ENCODE results near the gene PDE4B. TPM values are rescaled to one million over a fixed set of nuclear protein-coding genes. Genes with fewer than 3 reads are reported as not detected.

Gene PDE4B
- polyA plus RNA-seq, 2 of the 4 experiments (the other 2 are of a cell fraction): 20.2 to 56.8 TPM

GRCh38 chr1:66365635-66366034 lies 572.9 kb downstream of the PDE4B start:
- WGBS (ENCODE audit: missing lambda C conversion rate): 95% methylated on average over 3 of the region's 3 CpGs
- DNase-seq (ENCODE audit: low read depth in 1 of 2, low spot score in 1 of 2) (no peak), ATAC-seq (no peak), FAIRE-seq (no peak)
- ChIA-PET CTCF (no interaction called here), POLR2A (no interaction called here)
- Histone ChIP-seq H3K4me1 (0 out of 3 replicates have a peak, but pooled peaks cover 6% of the 10 kb centered on the region), H3K27ac (no peak overlapping the region), H3K9me3 (no peaks in the 10 kb centered on the region), H3K4me3 (no peak overlapping the region), H3K4me2 (no peak overlapping the region)
- TF ChIP-seq POLR2A (IDR thresholded peaks at IDR 0.05; ENCODE audit: low read length): no peak
- TF ChIP-seq TFCP2L1 (CRISPR knock-in tag; IDR thresholded peaks at IDR 0.05): no peak
- no peak for TF ChIP-seq RNF2 (IDR thresholded peaks at IDR 0.05; ENCODE audit: borderline replicate concordance, low read depth)
- no peak for TF ChIP-seq MYC (IDR thresholded peaks at IDR 0.05; ENCODE audit: borderline replicate concordance, low read length)
- TF ChIP-seq NFE2L2 (conservative IDR thresholded peaks at IDR 0.05; ENCODE audit: low read length): no peak
- no peak for TF ChIP-seq NPAS2 (CRISPR knock-in tag; IDR thresholded peaks at IDR 0.05; ENCODE audit: borderline replicate concordance)

GRCh38 chr1:66366634-66367033 lies 573.9 kb downstream of the PDE4B start:
- FAIRE-seq: no peak
- no peak overlapping the region for H3K27ac ChIP-seq
- H3K4me1 ChIP-seq: 0 out of 3 replicates have a peak, but pooled peaks cover 7% of the 10 kb centered on the region
- no peak for ATAC-seq
- CTCF ChIA-PET: no interaction called here
- no peaks in the 10 kb centered on the region for H3K9me3 ChIP-seq
- no peak for DNase-seq (ENCODE audit: low read depth in 1 of 2, low spot score in 1 of 2)
- TF ChIP-seq SMC3 (IDR thresholded peaks at IDR 0.05) (no peak), NPAS2 (CRISPR knock-in tag; IDR thresholded peaks at IDR 0.05; ENCODE audit: borderline replicate concordance) (no peak), NFE2L2 (conservative IDR thresholded peaks at IDR 0.05; ENCODE audit: low read length) (no peak), CBX8 (IDR thresholded peaks at IDR 0.05) (no peak), NR3C1 (IDR thresholded peaks at IDR 0.05) (no peak), BHLHE40 (IDR thresholded peaks at IDR 0.05; ENCODE audit: low read depth, low read length) (no peak), HMGXB4 (CRISPR knock-in tag; IDR thresholded peaks at IDR 0.05; ENCODE audit: borderline replicate concordance) (no peak), MAX (IDR thresholded peaks at IDR 0.05) (no peak), JUNB (IDR thresholded peaks at IDR 0.05) (no peak), MAZ (IDR thresholded peaks at IDR 0.05; ENCODE audit: borderline replicate concordance, low read depth, low read length) (no peak), RFX5 (IDR thresholded peaks at IDR 0.05) (no peak), PHF8 (IDR thresholded peaks at IDR 0.05; ENCODE audit: borderline replicate concordance, low read depth) (no peak), KDM1A (IDR thresholded peaks at IDR 0.05; ENCODE audit: low read depth) (no peak), USF2 (IDR thresholded peaks at IDR 0.05) (no peak), POLR2A (IDR thresholded peaks at IDR 0.05; ENCODE audit: low read length) (no peak)
- no peak overlapping the region for H3K4me2 ChIP-seq
- H3K4me3 ChIP-seq: no peak overlapping the region
- POLR2A ChIA-PET: no interaction called here

GRCh38 chr1:66367369-66367768 lies 574.7 kb downstream of the PDE4B start:
- ChIA-PET CTCF (no interaction called here), POLR2A (no interaction called here)
- no peak for FAIRE-seq

More at GRCh38 chr1:66367369-66367768, 574.7 kb downstream of the PDE4B start:
- no peak overlapping the region for H3K4me2 ChIP-seq
- no peak overlapping the region for H3K4me3 ChIP-seq
- TF ChIP-seq CTCF (IDR thresholded peaks at IDR 0.05) (no peak), NR3C1 (IDR thresholded peaks at IDR 0.05) (no peak), NPAS2 (CRISPR knock-in tag; IDR thresholded peaks at IDR 0.05; ENCODE audit: borderline replicate concordance) (no peak), USF2 (IDR thresholded peaks at IDR 0.05) (no peak), JUN (IDR thresholded peaks at IDR 0.05) (no peak), ZNF302 (CRISPR knock-in tag; IDR thresholded peaks at IDR 0.05) (no peak)
- 0 out of 3 replicates have a peak, but pooled peaks cover 7% of the 10 kb centered on the region for H3K4me1 ChIP-seq
- ATAC-seq (no peak), DNase-seq (ENCODE audit: low read depth in 1 of 2, low spot score in 1 of 2) (no peak)
- H3K9me3 ChIP-seq: no peaks in the 10 kb centered on the region
- H3K27ac ChIP-seq: no peak overlapping the region

All from A549 (cell line).